ENCODE results near the gene WWOX.

DNA sequence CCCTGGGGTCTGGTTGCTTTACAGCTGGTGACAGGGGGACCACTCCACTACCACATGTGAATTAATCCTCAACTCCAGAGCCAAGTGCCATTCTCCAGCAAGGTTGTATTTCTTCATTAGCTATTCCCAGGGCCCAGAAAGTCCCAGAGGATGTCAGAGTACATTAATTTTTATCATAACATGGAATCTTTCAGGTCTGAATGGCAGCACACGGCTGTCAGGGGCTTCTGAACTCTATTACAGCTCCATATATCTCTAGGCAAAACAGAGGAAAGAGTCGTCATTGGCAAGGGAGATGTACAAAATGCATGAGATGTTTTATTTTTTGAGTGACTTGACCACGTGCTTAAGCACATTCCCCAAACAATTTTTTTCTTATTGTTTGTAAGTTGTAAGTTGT lies 303.4 kb downstream of the WWOX start:
- TF ChIP-seq, protein P1, sequence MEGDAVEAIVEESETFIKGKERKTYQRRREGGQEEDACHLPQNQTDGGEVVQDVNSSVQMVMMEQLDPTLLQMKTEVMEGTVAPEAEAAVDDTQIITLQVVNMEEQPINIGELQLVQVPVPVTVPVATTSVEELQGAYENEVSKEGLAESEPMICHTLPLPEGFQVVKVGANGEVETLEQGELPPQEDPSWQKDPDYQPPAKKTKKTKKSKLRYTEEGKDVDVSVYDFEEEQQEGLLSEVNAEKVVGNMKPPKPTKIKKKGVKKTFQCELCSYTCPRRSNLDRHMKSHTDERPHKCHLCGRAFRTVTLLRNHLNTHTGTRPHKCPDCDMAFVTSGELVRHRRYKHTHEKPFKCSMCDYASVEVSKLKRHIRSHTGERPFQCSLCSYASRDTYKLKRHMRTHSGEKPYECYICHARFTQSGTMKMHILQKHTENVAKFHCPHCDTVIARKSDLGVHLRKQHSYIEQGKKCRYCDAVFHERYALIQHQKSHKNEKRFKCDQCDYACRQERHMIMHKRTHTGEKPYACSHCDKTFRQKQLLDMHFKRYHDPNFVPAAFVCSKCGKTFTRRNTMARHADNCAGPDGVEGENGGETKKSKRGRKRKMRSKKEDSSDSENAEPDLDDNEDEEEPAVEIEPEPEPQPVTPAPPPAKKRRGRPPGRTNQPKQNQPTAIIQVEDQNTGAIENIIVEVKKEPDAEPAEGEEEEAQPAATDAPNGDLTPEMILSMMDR (IDR thresholded peaks at IDR 0.05) = no peak
- no peak for TF ChIP-seq POLR2A (IDR thresholded peaks at IDR 0.05)
